Measurements from ENCODE around the gene NTN4.

NTN4 gene

GRCh38 chr12:95790917-95791849 is 619 bp upstream of the NTN4 start:
- H3K27ac ChIP-seq (ENCODE audit: low read depth, low read length) = no peak overlapping the region
- TF ChIP-seq EZH2phosphoT487 (IDR thresholded peaks at IDR 0.05; ENCODE audit: borderline replicate concordance, low read length) = peak; percentile 99
- TF ChIP-seq CTCF (IDR thresholded peaks at IDR 0.05; ENCODE audit: low read depth, low read length, poor library complexity, severe bottlenecking) = no peak
- H3K4me1 ChIP-seq (ENCODE audit: control insufficient read depth, low read length) = no peaks in the 10 kb centered on the region
- no peaks in the 10 kb centered on the region for H3F3A ChIP-seq (ENCODE audit: control insufficient read depth, insufficient read depth)
- H3K9me3 ChIP-seq (ENCODE audit: control insufficient read depth, insufficient read depth, low read length) = no peaks in the 10 kb centered on the region
- peak overlapping the region; percentile 43; the same call in 1 of the 2 replicates for H3K4me2 ChIP-seq (ENCODE audit: low read length)
- H4K20me1 ChIP-seq (ENCODE audit: control insufficient read depth, insufficient read depth, low read depth, low read length) = no peaks in the 10 kb centered on the region
- no peaks in the 10 kb centered on the region for H3K79me2 ChIP-seq (ENCODE audit: control insufficient read depth, low read length)
- H3K27me3 ChIP-seq (ENCODE audit: control insufficient read depth, low read length) = peaks cover 86% of the 10 kb centered on the region
- no peaks in the 10 kb centered on the region for H3K36me3 ChIP-seq (ENCODE audit: control insufficient read depth, low read length)
- H3K4me3 ChIP-seq (ENCODE audit: low read length) = no peak overlapping the region
- no peaks in the 10 kb centered on the region for H3K9me2 ChIP-seq (replicated peaks; ENCODE audit: control insufficient read depth, low read length)

GRCh38 chr12:95789126-95790032 is 1.2 kb downstream of the NTN4 start:
- Histone ChIP-seq H3F3A (ENCODE audit: control insufficient read depth, insufficient read depth) (no peaks in the 10 kb centered on the region), H3K9me2 (replicated peaks; ENCODE audit: control insufficient read depth, low read length) (no peaks in the 10 kb centered on the region), H3K27ac (ENCODE audit: low read depth, low read length) (no peak overlapping the region), H3K4me2 (ENCODE audit: low read length) (no peak overlapping the region), H3K27me3 (ENCODE audit: control insufficient read depth, low read length) (peaks cover 77% of the 10 kb centered on the region), H3K4me1 (ENCODE audit: control insufficient read depth, low read length) (no peaks in the 10 kb centered on the region), H3K9me3 (ENCODE audit: control insufficient read depth, insufficient read depth, low read length) (no peaks in the 10 kb centered on the region), H3K4me3 (ENCODE audit: low read length) (no peak overlapping the region), H3K79me2 (ENCODE audit: control insufficient read depth, low read length) (no peaks in the 10 kb centered on the region), H4K20me1 (ENCODE audit: control insufficient read depth, insufficient read depth, low read depth, low read length) (no peaks in the 10 kb centered on the region), H3K36me3 (ENCODE audit: control insufficient read depth, low read length) (no peaks in the 10 kb centered on the region)
- TF ChIP-seq CTCF (IDR thresholded peaks at IDR 0.05; ENCODE audit: low read depth, low read length, poor library complexity, severe bottlenecking) (no peak), EZH2phosphoT487 (IDR thresholded peaks at IDR 0.05; ENCODE audit: borderline replicate concordance, low read length) (no peak)

- Histone ChIP-seq H3K4me3 (ENCODE audit: low read length) (no peak overlapping the region), H3K4me2 (ENCODE audit: low read length) (no peak overlapping the region), H3K79me2 (ENCODE audit: control insufficient read depth, low read length) (no peaks in the 10 kb centered on the region), H3K27me3 (ENCODE audit: control insufficient read depth, low read length) (peaks cover 69% of the 10 kb centered on the region), H3K9me2 (replicated peaks; ENCODE audit: control insufficient read depth, low read length) (no peaks in the 10 kb centered on the region), H3K4me1 (ENCODE audit: control insufficient read depth, low read length) (no peaks in the 10 kb centered on the region), H3F3A (ENCODE audit: control insufficient read depth, insufficient read depth) (no peaks in the 10 kb centered on the region), H4K20me1 (ENCODE audit: control insufficient read depth, insufficient read depth, low read depth, low read length) (no peaks in the 10 kb centered on the region), H3K9me3 (ENCODE audit: control insufficient read depth, insufficient read depth, low read length) (no peaks in the 10 kb centered on the region), H3K27ac (ENCODE audit: low read depth, low read length) (no peak overlapping the region), H3K36me3 (ENCODE audit: control insufficient read depth, low read length) (no peaks in the 10 kb centered on the region)
- no peak for TF ChIP-seq CTCF (IDR thresholded peaks at IDR 0.05; ENCODE audit: low read depth, low read length, poor library complexity, severe bottlenecking)
- no peak for TF ChIP-seq EZH2phosphoT487 (IDR thresholded peaks at IDR 0.05; ENCODE audit: borderline replicate concordance, low read length)
Observed at GRCh38 chr12:95788637-95789036, 1.9 kb downstream of the NTN4 start.

Data from DOHH2 (cell line).